Hematopoietic multipotent progenitor cell treated with erythropoietin and hydrocortisone succinate and interleukin-3 and kit ligand, for 17 days (in vitro differentiated cells): ENCODE measurements around the gene CXCL1.

Experiments used
- DNase-seq: peaks from one replicate; pipeline ENCODE4 v3.0.0-alpha.2; 2015; ENCODE audit warnings: low spot score

Gene CXCL1

DNA sequence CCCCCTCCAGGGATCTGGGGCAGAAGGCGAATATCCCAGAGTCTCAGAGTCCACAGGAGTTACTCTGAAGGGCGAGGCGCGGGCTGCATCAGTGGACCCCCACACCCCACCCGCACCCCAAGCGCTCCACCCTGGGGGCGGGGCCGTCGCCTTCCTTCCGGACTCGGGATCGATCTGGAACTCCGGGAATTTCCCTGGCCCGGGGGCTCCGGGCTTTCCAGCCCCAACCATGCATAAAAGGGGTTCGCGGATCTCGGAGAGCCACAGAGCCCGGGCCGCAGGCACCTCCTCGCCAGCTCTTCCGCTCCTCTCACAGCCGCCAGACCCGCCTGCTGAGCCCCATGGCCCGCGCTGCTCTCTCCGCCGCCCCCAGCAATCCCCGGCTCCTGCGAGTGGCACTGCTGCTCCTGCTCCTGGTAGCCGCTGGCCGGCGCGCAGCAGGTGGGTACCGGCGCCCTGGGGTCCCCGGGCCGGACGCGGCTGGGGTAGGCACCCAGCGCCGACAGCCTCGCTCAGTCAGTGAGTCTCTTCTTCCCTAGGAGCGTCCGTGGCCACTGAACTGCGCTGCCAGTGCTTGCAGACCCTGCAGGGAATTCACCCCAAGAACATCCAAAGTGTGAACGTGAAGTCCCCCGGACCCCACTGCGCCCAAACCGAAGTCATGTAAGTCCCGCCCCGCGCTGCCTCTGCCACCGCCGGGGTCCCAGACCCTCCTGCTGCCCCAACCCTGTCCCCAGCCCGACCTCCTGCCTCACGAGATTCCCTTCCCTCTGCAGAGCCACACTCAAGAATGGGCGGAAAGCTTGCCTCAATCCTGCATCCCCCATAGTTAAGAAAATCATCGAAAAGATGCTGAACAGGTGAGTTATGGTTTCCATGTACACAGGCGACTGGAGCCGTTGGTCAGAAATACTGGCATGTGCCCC lies at the start of gene CXCL1:
TSS of gene CXCL1 (plus strand) at position 264 of the 926 bp plus-strand sequence. CDS start at position 342, 78 bp downstream.
- no peak for DNase-seq

DNA sequence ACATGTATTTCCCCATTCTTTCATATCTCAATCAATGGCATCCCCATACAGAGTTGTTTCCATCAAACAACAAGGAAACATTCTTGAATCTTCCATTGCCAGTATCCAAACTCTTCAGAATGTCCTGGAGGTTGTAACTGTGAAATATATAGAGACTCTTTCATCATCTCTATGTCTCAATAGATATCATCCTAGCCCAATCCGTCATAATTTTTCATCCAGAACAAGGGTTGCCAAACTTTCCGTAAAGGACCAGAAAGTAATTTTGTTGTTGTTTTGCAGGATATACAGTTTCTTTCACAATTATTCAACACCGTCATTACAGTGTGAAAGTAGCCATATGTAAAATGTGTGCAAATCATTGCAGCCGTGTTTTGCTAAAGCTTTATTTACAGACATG lies 47.9 kb upstream of the CXCL1 start:
- DNase-seq, result no peak

DNA sequence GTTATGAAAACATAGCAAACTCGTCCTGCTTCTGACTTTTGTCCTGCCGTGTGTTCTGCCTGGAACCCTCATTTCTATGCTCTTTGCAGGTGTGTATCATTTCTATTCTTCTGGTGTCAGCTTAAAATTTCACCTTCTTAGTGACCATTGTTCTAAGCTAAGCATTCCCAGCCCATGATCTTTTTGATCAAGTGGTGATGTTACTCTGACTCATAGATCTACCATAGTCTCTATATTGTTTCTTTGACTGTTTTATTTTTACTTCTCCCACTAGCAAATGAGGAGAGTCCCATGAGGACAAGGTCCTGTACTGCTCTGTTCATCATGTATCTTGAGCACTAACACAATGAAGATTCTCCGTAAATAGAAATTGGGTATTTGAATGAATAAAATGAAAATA lies 46.8 kb upstream of the CXCL1 start:
- DNase-seq, result no peak

DNA sequence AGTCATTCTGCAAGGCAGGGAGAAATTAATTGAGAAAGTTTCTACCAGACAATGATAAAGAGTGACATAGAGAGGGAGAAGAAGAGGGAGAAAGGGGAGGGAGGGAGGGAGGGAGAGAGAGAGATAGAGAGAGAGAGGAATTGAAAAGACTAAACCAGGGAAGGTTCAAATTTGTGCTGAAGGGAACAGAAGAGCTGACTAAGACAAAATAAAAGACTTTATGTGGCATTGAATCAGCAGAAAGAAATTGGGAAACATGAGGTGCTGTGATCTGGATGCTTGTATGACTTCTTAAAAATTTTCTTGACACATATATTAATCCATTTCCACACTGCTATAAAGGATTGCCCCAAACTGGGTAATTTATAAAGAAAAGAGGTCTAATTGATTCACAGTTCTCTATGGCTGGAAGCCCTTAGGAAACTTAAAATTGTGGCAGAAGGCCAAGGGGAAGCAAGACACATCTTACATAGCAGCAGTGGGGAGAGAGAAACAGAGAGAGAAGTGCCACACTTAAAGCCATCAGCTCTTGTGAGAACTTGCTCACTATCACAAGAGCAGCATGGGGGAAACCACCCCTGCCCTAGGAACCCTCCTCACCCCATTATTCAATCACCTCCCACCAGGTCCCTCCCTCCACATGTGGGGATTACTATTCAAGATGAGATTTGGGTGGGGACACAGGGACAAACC lies 46.2 kb upstream of the CXCL1 start:
- DNase-seq, result no peak

DNA sequence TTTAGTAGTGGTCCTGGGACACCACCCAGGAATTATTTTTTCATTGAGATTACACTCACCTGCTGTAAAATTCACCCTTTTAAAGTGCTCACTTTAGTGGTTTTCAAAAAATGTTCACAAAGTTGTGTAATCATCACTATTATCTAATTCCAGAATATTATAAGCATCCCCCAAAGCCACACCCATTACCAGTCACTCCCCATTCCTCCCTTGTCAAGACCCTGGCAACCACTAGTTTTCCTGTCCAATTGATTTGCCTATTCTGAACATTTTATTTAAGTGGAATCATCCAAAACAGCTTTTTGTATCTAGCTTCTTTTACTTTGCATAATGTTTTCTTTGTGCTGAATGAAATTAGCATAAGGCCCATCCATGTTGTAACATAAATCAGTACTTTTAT lies 45.4 kb upstream of the CXCL1 start:
- DNase-seq, result no peak

DNA sequence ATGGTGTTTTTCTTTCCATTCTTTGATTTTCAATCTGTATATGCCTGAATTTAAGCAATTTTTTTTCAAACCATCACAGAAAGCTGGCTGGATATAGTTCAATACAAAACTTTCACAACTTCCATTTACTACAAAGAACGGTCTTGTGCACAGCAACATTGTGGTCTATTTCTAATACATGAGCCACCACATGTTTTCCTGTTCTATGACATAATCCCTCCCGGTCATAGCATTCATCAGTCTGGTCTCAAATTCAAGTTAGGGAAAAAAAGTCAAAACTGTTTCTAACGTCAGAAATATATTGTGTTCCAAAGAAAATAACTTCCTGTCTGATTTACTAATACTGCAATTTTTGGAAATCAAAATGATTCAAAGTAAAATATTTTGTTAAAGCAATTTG lies 40.2 kb upstream of the CXCL1 start:
- DNase-seq, result no peak

DNA sequence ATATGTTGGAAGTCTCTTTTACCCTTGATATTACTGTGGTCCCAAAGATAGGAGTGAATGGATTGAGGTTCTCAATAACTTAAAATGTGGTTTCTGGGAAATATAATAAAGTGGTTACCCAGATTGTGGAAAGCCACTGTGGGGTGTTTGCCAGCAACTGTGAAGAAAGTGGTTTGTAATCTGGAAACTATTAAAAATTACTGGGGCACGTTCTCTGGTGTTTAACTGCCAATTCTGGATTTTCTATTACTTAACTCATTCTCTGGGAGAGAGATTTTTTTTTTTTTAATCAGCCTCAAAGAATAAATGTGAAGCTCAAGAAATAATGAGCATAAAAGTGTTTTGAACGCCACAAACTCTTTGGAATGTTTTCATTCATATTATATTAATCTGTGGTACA lies 37.6 kb upstream of the CXCL1 start:
- no peak for DNase-seq

DNA sequence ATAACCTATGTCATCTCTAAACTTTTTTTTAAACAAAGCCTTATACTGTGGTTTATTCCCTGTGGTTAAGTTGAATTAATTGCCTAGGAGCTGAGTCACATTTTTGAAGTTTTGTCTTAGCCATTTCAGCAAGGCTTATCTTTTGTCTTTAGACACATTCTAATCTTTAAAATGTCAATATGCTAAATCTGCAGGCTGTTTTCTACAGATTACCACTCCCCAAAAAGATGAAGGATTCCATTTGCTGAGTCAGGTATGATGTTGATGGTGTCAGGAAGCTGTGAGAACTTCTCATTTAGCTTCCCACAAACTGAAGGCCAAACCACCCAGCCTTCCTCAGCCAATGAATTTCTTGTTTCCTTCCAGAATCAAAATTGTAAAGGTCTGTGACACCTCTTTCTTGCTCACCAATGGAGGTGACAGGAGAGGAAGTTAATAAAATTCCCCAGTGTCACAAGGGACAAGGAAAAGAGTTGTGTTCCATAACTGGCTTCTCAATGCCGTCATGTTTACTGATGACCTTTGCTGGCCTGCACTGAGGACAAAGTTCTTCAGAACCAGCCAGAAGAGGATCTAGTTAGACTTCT lies 36.4 kb upstream of the CXCL1 start:
- DNase-seq, result no peak

DNA sequence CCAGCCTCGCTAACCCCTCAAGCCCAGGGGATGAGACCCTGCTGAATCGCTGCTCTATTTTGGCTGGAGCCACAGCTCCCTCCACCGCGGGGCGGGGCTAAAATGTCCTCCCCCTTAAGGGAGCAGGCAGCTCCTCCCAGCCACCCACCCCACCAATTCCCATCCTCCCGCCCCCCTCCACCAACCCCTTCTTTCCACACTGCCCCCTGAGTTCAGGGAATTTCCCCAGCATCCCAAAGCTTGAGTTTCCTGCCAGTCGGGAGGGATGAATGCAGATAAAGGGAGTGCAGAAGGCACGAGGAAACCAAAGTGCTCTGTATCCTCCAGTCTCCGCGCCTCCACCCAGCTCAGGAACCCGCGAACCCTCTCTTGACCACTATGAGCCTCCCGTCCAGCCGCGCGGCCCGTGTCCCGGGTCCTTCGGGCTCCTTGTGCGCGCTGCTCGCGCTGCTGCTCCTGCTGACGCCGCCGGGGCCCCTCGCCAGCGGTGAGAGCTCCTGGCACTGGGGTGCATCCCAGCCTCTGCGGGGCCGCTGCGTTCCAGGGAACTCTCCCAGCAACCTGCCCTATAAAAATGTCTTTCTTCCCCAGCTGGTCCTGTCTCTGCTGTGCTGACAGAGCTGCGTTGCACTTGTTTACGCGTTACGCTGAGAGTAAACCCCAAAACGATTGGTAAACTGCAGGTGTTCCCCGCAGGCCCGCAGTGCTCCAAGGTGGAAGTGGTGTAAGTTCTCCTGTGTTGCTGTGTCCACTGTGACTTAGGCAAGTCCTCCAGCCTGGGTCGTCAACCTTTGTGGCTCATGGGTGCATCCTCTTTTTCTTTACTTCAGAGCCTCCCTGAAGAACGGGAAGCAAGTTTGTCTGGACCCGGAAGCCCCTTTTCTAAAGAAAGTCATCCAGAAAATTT lies 32.6 kb upstream of the CXCL1 start, which contains the start of gene CXCL6:
TSS of gene CXCL6 (plus strand) at position 306 of the 907 bp plus-strand sequence. CDS start at position 379, 73 bp downstream.
- DNase-seq, result no peak

DNA sequence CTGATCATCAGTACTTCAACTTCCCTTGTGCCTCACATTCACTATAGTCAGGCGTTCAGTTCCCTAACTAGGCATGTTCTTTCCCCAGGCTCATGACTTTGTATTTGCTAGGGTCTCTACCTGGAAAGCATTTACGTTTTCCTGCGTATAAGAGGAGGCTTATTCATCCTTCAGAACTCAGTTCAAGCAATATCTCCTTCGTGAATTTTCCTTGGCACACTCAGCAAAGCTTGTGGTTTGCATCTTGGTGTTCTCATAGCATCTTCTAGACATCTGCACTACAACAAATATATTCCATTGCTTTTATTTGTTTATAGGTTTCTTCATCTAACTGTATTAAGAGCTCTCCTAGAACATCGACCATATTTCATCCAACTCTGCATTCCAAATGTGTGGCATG lies 30.1 kb upstream of the CXCL1 start:
- no peak for DNase-seq

DNA sequence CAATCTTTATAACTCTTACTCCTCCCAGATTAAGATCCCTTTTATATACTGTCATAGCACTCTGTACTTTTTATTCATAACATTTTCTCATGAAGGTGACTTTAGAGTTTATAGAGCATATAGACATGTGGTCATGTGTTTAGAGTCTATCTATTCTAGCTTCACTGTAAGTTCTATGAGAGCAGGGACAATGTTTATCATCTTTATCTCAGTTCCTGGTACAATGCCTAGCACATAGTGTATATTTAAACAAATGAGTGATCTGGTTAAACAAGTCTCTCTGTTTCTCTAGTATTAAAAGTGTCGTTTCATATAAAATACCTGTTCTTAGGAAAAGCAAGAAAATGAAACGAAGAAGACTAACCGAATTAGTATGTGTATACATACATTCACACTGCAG lies 29.5 kb upstream of the CXCL1 start:
- no peak for DNase-seq

DNA sequence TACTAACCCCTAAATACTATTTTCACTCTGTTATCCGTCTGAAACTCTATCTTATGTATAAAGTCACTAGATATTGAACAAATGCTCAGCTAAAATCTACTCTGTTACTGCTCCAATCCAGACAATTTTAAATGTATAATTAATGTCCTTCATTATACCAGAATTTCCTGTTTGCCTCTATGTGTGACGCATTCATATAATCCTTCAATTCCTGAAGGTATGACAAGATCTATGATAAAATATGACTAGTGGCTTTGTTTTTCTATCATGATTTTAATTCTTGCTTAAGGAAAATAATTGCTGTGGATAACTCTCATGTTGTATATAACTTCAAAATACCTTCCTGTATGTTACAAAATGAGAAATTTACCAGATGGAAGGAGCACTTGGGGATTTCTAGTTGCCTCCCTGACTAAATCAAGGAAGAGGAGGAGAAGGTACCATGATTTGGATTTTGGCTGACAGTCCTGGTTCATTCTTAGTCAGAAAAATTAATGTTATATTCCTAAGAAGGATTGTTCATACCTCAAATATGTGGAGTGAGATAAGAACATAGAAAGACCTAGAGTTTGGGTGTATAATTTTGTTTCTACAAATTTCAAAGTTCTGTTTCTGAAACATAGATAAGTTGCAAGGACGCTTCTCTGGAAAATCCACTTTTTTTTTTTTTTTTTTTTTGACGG lies 27.8 kb upstream of the CXCL1 start:
- no peak for DNase-seq

DNA sequence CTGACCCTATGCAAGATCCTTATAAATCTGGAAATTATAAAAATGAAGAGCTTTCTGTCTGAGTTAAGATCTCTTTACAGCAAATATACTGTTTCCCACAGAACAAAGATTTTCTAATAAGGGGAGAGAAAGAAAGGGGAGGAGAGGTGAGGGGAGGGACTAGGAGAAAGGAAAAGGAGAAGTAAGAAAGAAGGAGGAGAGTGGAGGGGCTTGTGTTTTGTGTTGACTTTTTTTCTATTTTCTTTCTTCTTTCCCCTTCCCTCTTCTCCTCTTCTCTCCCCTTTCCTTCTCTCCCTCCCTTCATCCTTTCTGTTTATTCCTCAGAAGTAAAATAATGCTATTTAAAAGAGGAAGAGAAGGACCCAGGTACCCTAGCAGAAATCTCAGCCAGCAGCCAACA lies 26.5 kb upstream of the CXCL1 start:
- no peak for DNase-seq

DNA sequence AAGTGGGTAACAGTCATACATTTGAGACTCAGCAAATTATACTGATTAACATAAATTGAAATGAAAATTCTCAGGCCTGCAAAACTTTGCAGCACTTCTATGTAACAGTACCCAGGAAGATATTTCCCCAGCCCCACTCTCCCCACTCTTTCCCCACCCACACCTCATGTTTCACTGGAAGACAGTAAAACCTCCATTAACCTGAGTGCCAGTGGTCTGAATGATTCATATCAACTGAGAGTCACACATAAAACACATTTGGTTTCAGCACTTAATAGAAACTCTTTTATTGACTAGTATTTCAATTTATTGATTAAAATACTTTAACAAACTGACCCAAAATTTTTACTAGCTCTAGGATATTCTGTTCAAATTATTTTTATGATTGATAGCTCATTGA lies 25.8 kb upstream of the CXCL1 start:
- no peak for DNase-seq

DNA sequence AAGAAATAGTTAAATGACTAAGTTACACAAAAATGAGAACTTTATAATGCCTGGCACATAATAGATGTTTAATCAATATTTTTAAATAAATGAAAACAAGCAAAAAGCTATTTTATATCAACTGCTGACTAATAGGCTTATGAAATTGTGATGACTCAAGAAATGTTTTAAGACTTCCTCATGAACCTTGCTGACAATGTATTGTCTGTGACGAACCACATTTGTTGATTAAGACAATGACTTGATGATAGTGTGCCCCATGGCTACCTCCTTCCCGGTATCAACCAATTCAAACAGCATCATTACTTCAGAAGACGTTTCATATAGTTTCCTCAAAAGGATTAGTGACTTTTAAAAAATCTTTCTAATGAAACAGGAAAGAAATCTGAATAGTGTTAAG lies 24.8 kb upstream of the CXCL1 start:
- no peak for DNase-seq

DNA sequence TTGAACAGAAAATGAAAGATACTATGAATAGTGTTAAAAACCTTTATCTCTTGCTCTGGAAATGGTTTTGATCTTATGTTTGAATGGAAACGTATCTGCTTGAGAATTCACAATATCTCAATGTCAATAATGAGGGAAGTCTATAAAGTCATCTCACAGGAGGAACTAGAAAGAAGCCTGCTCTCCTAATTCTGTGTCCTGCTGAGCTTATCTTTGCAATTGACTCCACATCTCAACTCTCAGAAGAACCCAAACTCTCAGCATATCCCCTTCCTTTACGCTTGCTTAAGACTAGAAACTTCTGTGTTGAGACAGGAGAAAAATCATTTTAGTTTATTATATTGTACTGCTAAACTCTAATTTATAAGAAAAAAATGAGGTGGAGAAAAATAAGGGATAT lies 24.4 kb upstream of the CXCL1 start:
- no peak for DNase-seq

DNA sequence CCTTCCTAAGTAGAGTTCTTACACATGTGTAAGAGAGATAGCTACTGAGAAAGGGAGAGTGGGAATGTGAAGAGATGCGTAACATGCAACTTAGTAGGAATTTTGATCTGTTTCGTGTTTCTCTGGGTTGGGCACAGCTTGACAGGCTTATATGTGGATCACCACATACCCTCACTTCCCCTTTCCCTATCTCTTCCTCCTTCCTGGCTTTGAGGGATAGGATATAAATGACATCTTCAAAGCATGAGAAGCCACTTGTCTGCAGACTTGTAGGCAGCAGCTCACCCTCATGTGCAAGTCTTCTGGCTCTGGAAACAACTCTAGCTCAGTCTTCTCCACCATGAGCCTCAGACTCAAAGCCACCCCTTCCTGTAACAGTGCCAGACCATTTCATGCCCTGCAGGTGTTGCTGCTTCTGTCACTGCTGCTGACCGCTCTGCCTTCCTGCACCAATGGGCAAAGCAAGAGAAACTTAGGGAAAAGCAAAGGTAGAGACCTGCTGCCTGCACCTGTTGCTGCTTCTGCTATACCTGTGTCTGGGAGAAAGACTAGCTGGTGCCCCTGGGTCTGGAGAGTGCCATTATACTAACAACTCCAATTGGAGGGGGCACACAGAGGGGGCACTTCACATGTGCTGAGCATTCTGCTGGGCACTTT lies 21.5 kb upstream of the CXCL1 start:
- no peak for DNase-seq

DNA sequence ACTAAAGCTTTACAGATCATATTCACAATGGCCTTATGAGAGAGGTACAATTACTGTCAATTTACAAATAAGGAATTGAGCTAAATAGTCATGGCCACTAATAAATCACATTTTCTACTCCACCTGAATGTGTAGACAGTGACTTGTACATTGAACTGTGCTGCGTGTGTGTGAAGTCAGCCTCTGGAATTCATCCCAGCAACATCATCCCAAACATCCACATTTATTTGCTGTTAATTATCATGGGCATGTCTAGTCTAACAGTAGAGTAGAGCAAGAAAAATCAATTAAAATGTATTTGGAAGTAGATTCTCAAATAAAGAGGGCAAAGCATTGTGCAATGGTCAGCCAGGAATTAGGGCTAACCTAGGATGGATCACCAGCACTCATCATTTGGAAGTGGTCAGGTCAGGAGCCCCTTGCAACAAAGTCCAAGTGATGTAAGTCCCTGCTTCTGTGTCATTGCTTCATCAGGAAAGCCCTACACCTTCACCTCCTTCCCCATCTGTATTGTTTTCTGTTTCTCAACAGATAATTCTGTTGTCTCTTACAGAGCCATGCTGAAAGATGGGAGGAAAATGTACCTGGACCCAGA lies 20.9 kb upstream of the CXCL1 start:
- DNase-seq, result no peak

DNA sequence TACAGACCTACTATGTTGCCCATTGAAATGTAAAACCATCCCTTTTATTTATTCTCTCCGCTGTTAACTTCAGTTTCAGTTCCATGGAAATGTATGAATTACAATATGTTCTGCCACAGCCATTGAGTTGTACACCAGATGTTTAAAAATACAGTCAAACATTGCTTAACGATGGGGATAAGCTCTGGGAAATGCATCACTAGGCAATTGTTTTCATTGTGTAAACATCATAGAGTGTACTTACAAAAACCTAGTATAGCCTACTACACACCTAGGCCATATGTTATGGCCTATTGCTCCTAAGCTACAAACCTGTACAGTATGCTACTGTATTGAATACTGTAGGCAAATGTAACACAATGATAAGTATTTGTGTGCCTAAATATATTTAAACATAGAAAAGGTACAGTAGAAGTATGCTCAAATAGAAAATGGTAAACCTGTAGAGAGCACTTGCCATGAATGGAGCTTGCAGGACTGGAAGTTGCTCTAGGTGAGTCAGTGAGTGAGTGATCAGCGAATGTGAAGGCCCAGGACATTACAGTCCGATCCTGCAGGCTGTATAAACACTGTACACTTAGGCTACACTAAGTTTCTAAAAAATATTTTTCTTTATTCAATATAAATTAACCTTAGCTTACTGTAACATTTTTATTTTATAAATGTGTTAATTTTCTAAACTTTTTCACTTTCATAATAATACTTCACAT lies 18.8 kb upstream of the CXCL1 start:
- DNase-seq, result no peak

DNA sequence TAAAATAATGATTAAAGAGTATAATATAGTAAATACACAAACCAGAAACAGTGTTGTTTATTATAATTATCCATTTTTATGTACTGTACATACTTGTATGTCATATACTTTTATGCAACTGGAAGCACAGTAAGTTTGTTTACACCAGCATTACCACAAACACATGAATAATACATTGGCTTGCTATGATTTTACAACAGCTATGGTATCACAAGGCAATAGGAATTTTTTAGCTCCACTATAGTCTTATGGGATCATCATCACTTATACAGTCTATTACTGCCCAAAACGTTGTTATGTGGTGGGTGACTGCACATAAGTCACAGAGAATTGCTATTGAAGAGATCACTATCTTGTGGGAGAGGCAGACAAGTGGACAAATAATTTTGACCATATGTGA lies 17.9 kb upstream of the CXCL1 start:
- DNase-seq, result no peak
